AG04449 (cell line): ENCODE data around the gene POLDIP2.
A peak's percentile ranks its signal among the peaks of the same experiment; 100 is the strongest.

Experiments
- CTCF ChIA-PET: fragments of 350-600 bp; formaldehyde crosslinking; extraction: SDS; loops from one replicate; lab custom pipeline; 2021; ENCODE audit warnings: antibody characterized with exemption; lab: Yijun Ruan, JAX
- POLR2A ChIA-PET: fragments of 400-600, 350-600 bp; formaldehyde crosslinking; extraction: SDS; loops from one replicate; lab custom pipeline; 2020; ENCODE audit warnings: antibody characterized with exemption, inconsistent platforms; lab: Yijun Ruan, JAX
- DNase-seq: peaks from one replicate; pipeline ENCODE4 v3.0.0-alpha.2; 2010; ENCODE audit warnings: low read depth, low spot score
- H3K4me3 ChIP-seq: 2 replicates; pipeline ENCODE4 v1.5.1; 2011; ENCODE audit warnings: low read depth, mild to moderate bottlenecking, control low read depth, low read length
- TF ChIP-seq, protein P1 (sequence below): IDR thresholded peaks from one replicate; pipeline ENCODE4 v1.5.1; 2011; ENCODE audit warnings: mild to moderate bottlenecking, moderate library complexity, low read length, control low read depth, inconsistent platforms; ENCODE audit not compliant: insufficient read depth; ENCODE audit errors: missing control alignments

POLDIP2 gene

DNA sequence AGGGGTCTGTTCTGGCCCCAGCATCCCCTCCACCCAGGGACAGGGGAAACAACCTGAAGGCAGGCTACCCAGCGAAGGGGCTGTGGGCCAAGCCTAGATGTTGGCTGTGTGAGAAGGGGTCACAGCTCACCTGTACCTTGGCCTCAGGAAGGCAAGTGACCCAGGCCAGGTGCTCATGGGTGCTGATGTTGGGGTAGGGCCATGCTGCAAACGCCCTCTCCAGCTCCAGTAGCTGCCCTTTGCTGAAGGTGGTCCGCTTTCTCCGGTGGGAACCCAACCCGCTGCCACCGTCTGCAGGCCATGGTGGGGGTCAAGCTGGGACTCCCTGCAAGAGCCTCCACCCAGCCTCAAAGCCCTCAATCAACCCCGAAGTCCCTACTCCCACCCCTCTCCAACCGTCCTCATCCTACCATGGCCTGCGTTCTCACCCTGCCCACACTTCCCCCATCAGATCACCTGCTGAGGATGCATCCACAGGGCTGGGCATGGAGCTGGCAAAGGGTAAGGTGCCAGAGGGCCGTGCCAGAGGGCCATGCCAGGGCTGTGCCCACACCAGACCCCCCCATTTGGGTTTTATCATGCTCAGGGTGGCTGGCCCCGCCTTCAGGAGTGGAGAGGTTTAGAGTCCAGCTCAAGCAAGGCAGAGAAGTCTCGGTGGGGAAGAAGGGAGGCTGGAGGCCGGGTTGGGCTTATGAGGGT is 7.5 kb upstream of the POLDIP2 start, which contains the start of gene SEBOX:
TSS of gene SEBOX (minus strand) at position 535 of the 699 bp plus-strand sequence. CDS start at position 487, 48 bp downstream.
- DNase-seq = no peak
- ChIA-PET CTCF (no interaction called here), POLR2A (interaction anchor here (1.0 kb wide), 1 partner anchor 18 kb away, joined by 3 read pairs; no protein-coding TSS in a partner anchor)
- no peak within 1 kb of the TSS for H3K4me3 ChIP-seq
- TF ChIP-seq, protein P1, sequence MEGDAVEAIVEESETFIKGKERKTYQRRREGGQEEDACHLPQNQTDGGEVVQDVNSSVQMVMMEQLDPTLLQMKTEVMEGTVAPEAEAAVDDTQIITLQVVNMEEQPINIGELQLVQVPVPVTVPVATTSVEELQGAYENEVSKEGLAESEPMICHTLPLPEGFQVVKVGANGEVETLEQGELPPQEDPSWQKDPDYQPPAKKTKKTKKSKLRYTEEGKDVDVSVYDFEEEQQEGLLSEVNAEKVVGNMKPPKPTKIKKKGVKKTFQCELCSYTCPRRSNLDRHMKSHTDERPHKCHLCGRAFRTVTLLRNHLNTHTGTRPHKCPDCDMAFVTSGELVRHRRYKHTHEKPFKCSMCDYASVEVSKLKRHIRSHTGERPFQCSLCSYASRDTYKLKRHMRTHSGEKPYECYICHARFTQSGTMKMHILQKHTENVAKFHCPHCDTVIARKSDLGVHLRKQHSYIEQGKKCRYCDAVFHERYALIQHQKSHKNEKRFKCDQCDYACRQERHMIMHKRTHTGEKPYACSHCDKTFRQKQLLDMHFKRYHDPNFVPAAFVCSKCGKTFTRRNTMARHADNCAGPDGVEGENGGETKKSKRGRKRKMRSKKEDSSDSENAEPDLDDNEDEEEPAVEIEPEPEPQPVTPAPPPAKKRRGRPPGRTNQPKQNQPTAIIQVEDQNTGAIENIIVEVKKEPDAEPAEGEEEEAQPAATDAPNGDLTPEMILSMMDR = no peak

DNA sequence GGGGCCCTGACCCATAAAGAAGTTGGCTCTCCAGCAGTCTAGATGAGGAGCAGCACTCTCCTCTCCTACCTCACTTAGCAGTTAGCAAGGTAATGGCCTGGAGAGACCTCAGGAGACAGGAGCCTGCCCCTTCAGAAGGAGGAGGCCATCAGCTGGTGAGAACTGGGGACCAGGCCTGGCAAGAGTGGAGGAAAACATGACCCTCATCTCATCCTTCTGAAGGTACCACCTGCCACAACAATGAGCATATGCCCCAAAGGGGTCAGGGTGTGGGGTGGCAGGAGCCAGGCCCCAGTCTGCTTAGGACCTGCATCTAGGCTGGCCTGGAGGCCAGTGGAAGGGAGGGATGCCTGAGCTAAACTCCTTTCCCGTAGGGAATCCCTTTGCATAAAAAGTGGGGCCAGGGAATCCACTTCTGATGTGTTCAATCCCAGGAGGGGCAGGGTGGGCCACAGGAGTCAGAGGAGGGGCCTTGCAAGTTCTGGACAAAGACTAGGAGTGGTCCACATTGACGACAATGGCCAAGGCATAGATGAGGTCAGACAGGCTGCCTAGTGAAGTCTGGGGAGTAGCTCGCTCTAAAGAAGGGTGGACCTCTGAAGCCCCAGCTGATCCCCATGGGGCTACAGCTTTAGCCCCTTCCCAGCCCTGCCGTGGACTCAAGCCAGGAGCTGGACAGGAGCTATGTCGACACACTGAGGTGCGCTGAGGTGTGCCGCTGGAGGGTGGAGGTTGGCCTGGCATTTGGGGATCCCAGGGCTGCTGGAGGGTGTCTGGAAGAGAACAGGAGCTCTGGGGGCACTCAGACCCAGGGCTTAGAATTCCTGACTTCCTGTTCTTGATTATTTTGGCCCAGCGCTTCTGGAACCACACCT is 6.7 kb upstream of the POLDIP2 start:
- CTCF ChIA-PET = no interaction called here
- TF ChIP-seq, protein P1 = no peak
- DNase-seq = no peak
- POLR2A ChIA-PET = interaction anchor here (1.0 kb wide), 1 partner anchor 17 kb away, joined by 3 read pairs; no protein-coding TSS in a partner anchor
- no peak overlapping the region for H3K4me3 ChIP-seq

GRCh38 chr17:28363186-28363585 is 5.9 kb upstream of the POLDIP2 start:
- ChIA-PET CTCF (no interaction called here), POLR2A (no interaction called here)
- no peak overlapping the region for H3K4me3 ChIP-seq
- no peak for DNase-seq
- TF ChIP-seq, protein P1 = no peak

GRCh38 chr17:28357901-28358197 is 522 bp upstream of the POLDIP2 start:
- CTCF ChIA-PET = interaction anchor here (1.4 to 3.4 kb wide), 5 partner anchors 9 to 59 kb away, joined by 4 to 20 read pairs (median 5); partner anchors contain the start of genes IFT20 and TNFAIP1
- POLR2A ChIA-PET = interaction anchor here (0.5 to 1.9 kb wide), 8 partner anchors 9 to 880 kb away, joined by 3 to 26 read pairs (median 12); partner anchors contain the start of genes IFT20, SARM1, TNFAIP1 and VTN
- H3K4me3 ChIP-seq = peak overlapping the region; percentile 95
- no peak for DNase-seq
- TF ChIP-seq, protein P1 = no peak

- no peak overlapping the region for H3K4me3 ChIP-seq
- TF ChIP-seq, protein P1 = no peak
- ChIA-PET POLR2A (no interaction called here), CTCF (interaction anchor here (0.6 to 1.6 kb wide), 4 partner anchors 9 to 117 kb away, joined by 3 to 5 read pairs (median 3); partner anchors contain the start of genes IFT20 and TNFAIP1)
- DNase-seq = no peak
These were observed 7.1 kb downstream of the POLDIP2 start for GRCh38 chr17:28350271-28350670.
